Motor neuron (in vitro differentiated cells): ENCODE measurements around the gene CACNB4. TPM values are rescaled to one million over a fixed set of nuclear protein-coding genes. Genes with fewer than 3 reads are reported as not detected.

Experiments
- ATAC-seq, 8 experiments: fragments of 200-7000 bp; cut with Tn5 transposase; replicated peaks in 6 of 8; 2 replicates each; pipeline ENCODE4 v1.8.0; 2021; ENCODE audit warnings: mild to moderate bottlenecking in 8 of 8, moderate library complexity in 8 of 8
- H3K27ac ChIP-seq, 2 donors: fragments of 250-450 bp; sonication (Bioruptor Pico); 2 replicates each; pipeline ENCODE4 v1.9.0; 2021; ENCODE audit warnings: antibody characterized with exemption in 2 of 2, mild to moderate bottlenecking in 2 of 2, moderate library complexity in 1 of 2
- H3K4me1 ChIP-seq, 2 donors: fragments of 250-450 bp; sonication (Bioruptor Pico); replicated peaks in 1 of 2; 2 replicates each; pipeline ENCODE4 v1.6.1; 2021; ENCODE audit warnings: antibody characterized with exemption in 2 of 2, mild to moderate bottlenecking in 2 of 2, moderate library complexity in 1 of 2
- H3K4me3 ChIP-seq, 5 donors: fragments of 250-450 bp; sonication (Bioruptor Pico); 2 replicates each; pipeline ENCODE4 v1.9.0; 2021; ENCODE audit warnings: antibody characterized with exemption in 5 of 5, mild to moderate bottlenecking in 5 of 5, moderate library complexity in 4 of 5
- WGBS, 10 experiments: fragments of 450-650 bp; shearing (Covaris generic); methylation state at CpG; one replicate each; pipeline ENCODE4 v1.0.0; 2022; 5-methylcytosine and 5-hydroxymethylcytosine counted together
- in situ Hi-C, 9 experiments: fragments of 400-800 bp; cut with MboI; loops; one replicate each; pipeline ENCODE4 v1.15.0; 2021; ENCODE audit warnings: low sequenced_read_pairs in 9 of 9, low pct_unique_long_range_greater_than_20kb in 2 of 9; ENCODE audit not compliant: unreplicated experiment in 9 of 9
- total RNA-seq, 8 experiments: library from RNA; unstranded; fragments of 300-600 nt; gene quantifications; 2 replicates each; pipeline versions ENCODE4 v1.2.3 to v1.2.4, GENCODE V29; 2022

Gene CACNB4
- total RNA-seq, 8 experiments from 2014 or later, result 6.7 to 116 (median 19.0) TPM

DNA sequence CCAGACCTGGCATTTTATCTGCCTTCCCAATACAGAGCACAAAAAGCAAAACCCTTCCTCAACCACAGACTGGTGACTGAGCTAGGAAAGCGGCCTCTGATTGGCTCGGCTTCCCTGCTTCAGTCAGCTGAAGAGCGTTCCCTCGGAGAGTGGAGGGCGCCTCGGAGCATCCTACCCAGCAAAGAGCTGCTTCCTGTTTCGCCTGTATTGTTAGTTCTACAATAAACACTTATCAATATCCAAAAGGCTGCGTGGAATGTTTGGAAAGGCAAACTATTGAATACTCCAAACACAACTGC lies 125.0 kb downstream of the CACNB4 start:
- H3K4me1 ChIP-seq, result peaks cover 3 to 13% of the 10 kb centered on the region in 2 donors
- ATAC-seq, result peak; percentile 49 to 99 (median 97)
- WGBS, 10 experiments, result 0 to 23% (median 8%) methylated on average over 1 to 5 of the region's 8 CpGs; no CpG with 5 or more reads in 3 of the 10 experiments
- H3K27ac ChIP-seq, result peak overlapping the region; percentile 26 to 45
- peak overlapping the region; percentile 27 to 49 (median 40) for H3K4me3 ChIP-seq
- in situ Hi-C loops, result no loop called here

DNA sequence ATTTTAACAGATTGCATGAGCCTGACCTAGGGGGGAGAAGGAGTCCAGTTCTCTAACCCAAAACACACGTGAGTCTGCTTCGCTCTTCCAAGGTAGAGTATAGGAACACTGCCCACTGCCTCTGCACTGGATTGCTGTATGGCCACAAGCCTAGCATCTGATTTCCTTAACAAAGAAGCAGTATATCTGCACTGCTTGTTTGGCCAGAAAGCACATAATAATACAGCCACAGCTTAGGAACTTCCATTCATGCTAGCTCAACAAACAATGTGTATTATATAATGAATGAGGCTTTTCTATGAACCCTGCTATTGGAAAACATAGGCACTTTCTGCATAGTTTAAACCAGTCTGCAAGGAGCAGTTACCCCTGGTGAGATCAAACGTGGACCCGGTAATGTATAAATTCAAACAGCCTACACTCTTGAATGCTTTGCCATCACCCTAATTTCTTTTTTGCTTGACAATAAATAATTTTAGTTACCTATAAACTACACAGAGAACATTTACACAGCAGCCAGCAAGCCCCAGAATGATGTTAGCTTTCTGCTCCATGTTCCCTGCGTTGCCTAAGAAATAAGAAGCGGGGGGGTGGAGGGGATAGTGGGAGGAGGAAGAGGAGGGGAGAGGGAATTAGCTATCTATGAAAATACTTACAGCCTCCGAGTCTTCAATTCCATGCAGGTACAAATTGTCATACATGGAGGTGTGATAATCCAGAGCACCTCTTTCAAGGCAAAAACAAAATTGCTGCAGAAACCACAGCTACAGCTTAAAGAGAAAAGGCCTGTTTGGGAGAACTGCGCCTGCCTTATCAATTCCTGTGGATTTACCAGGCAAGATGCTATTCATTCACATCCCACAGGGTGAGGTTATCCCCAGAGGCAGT lies 125.6 kb downstream of the CACNB4 start:
- WGBS, 10 experiments, result 0 to 93% (median 63%) methylated on average over 1 to 3 of the region's 8 CpGs; no CpG with 5 or more reads in 5 of the 10 experiments
- in situ Hi-C loops, result no loop called here
- Histone ChIP-seq H3K4me1 (peaks cover 3 to 13% of the 10 kb centered on the region in 2 donors), H3K4me3 (peak overlapping the region; percentile 27 to 49 (median 40)), H3K27ac (peak overlapping the region; percentile 26 to 45)
- ATAC-seq, result peak in 5 of 8 experiments; percentile 60 to 73 (median 62)

DNA sequence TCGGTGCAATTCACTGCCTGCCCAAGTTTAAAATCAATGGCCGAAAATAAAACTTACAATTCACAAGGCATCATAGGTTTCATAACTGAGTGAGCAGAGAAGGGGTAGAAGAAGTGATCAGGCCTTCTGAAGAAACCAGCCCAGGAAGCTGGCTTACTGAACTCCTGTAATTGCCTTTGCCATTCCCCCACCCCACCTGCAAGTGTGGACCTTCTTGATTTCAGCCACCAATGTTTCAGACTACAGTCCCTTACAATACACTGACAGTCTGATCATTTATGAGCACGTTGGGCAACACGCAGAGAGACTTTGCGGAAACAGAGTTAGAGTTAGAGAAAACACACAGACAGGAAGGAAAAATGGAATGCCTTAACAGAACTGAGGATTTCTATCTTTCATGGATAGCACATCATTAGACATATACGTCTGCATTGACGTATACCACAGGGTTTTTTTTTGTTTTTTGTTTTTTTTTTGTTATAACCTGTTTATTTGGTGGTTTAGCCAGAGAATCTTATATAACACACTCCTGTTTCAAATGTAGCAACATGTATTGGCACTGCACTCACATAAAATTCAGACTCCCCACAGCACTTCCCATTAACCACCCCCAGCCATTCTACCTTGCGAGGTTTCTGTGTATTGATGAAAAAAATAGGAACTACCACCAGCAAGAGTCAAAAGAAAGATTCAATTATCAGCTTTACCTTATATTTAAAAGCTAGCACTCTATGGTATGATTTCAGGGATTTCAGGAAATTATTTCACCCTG lies 126.4 kb downstream of the CACNB4 start:
- Histone ChIP-seq H3K27ac (no peak overlapping the region), H3K4me1 (peaks cover 3 to 13% of the 10 kb centered on the region in 2 donors), H3K4me3 (peak overlapping the region; percentile 27 to 49 (median 40))
- in situ Hi-C loops, result no loop called here
- no peak for ATAC-seq
- 60 to 100% (median 83%) methylated on average over 1 to 8 of the region's 8 CpGs for WGBS, 10 experiments

DNA sequence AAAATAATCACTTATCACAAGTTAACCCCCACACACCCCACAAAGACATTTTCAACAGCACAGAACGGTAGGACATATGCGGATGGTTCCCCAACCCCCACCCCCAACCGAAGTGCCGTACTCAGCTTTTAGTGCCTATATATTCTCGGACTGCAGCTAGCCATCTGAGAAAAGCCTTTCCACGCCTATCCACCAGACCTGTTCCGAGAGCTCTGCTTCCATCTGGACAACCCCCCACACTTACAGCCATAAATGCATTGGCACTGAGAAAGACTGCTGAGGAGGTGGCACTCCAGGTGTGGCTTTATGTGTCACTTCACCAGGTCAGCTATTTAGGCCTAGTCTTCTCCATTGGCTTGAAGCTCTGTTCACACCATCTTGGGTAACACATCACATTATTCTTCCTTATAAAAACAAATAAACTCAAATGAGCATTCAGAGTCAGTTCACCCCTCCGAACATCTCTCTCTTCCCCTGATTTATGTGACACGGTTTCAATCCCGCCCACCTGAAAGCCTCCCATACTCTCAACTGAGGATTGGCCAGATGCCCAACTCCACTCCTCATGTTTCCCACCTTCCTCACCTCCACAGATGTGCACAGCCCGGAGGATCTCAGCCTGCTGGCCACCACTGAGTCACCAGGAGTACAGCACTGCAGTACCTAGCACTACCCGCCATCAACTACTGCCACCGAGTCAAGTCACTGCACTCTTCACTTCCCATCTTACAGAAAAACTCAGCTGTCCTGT lies 127.4 kb downstream of the CACNB4 start:
- in situ Hi-C loops, result no loop called here
- Histone ChIP-seq H3K27ac (no peak overlapping the region), H3K4me1 (peaks cover 3 to 13% of the 10 kb centered on the region in 2 donors), H3K4me3 (peak overlapping the region in 2 of 5 donors; percentile 36 to 40)
- no peak for ATAC-seq
- 64 to 100% (median 98%) methylated on average over 1 to 5 of the region's 13 CpGs; no CpG with 5 or more reads in 2 of the 10 experiments for WGBS, 10 experiments

DNA sequence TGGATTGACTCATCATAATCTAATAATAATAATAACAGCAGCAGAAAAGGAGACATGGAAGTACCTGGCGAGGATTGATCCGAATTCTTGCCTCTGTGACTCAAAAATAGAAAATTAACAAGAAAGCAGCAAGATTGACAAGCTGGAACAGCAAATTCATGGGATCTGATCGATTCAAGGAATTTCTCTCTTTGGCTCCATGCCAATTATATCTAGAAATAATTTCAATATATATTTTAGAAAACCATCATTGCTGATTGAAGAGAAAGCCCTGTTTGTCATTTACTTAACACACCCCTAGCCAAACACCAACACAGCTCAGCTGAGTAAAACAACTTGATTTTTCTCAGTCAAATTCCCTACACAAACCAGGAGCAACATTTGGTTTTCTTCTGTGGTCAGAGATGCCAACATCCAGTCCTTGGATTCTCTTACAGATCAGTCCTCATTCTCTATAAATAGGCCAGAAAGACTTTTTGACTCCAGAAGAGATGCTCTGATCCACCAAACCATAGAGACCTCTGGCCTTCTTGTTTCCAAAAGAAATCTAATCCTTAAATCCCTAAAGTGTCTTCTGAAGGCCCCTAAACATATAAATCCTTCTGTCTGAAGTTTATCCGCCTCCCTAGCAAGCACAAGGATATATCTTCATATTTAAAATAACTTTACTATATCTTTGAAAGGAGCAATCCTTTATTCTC lies 129.9 kb downstream of the CACNB4 start:
- Histone ChIP-seq H3K4me3 (no peak overlapping the region), H3K4me1 (peaks cover 3 to 13% of the 10 kb centered on the region in 2 donors), H3K27ac (no peak overlapping the region)
- ATAC-seq, result no peak
- WGBS, 10 experiments, result 30 to 100% (median 84%) methylated on average over 1 to 4 of the region's 4 CpGs
- in situ Hi-C loops, result no loop called here

DNA sequence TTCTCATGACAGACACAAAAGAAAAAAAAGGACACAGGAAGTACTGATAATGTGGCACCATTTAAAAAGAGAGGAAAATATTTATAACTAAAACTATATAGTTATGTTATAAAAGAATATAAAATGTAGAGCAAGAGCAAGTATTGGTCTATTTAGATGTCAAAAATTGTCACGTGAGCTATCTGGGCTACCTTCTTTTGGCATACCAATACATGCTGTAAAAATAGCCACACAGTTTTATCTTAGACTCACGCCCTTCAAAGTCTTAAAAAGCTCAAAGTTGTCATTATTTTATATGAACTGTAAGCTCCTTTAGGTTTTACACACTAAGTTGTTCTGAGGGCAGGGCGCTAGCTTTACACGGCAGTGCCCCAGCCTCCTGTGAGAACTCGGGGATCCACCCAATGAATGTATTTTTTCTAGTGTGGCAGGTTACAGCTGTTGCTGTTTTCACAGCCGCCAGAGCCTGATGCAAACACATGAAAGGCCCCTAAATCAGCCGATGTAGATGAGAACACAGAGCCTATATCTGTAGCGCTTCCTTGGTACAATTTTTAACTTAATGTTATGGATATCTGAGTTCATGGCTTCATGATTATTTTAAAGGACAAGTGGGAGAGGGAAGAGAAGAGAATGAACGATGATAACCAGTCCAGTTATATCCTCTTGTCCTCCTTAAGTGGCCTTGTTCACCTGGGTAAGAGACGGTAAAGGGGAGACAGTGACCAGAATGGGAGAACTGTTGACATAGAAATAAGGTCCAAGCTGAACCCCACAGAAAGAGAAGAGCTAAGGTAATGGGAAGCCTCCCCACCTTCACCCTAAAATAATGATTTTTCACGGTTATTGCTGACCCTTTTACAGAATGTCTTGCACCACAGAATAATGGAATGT lies 130.8 kb downstream of the CACNB4 start:
- in situ Hi-C loops, result no loop called here
- H3K27ac ChIP-seq, result no peak overlapping the region
- peaks cover 3 to 13% of the 10 kb centered on the region in 2 donors for H3K4me1 ChIP-seq
- H3K4me3 ChIP-seq, result no peak overlapping the region
- WGBS, 10 experiments, result 32 to 89% (median 79%) methylated on average over 2 to 11 of the region's 11 CpGs
- peak in 6 of 8 experiments; percentile 27 to 86 (median 55) for ATAC-seq

DNA sequence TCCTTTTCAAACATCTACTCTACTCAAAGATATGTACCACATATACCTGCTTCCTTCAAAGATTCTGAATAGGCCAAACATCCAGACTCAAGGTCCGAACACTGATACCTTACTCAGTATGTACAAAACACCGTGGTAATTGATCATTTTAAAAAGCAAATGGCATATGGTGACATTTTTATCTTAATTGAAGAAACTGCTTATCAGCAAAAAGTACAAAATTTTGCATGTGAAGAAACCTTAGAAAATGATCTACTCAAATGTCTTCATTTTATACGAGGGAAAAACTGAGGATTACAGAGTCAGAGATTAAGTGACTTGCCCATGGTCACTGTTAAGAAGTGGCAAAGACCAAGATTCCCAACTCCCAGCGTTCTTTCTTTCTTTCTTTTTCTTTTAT lies 133.0 kb downstream of the CACNB4 start:
- WGBS, 10 experiments, result 50 to 100% (median 97%) methylated on average over 1 to 4 of the region's 4 CpGs
- in situ Hi-C loops, result no loop called here
- ATAC-seq, result no peak
- H3K4me1 ChIP-seq, result no peaks in the 10 kb centered on the region
- no peak overlapping the region for H3K4me3 ChIP-seq
- no peak overlapping the region for H3K27ac ChIP-seq

DNA sequence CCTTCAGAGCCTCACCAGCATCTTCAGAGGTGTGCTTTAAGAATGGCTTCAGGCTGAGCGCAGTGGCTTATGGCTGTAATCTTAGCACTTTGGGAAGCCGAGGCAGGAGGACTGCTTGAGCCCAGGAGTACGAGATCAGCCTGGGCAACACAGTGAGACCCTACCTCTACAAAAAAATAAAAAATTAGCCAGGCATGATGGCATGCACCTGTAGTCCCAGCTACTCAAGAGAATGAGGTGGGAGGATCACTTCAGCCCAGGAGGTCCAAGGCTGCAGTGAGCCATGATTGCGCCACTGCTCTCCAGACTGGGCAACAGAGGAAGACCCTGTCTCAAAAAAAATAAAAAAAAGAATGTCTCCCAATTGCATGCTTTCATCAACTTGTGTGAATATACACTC lies 137.3 kb downstream of the CACNB4 start:
- in situ Hi-C loops, result no loop called here
- peaks cover 0 to 6% of the 10 kb centered on the region in 2 donors for H3K4me1 ChIP-seq
- whole genome bisulfite sequencing, 10 experiments, result 80 to 100% (median 100%) methylated on average over 1 to 4 of the region's 4 CpGs; no CpG with 5 or more reads in 5 of the 10 experiments
- H3K4me3 ChIP-seq, result no peak overlapping the region
- ATAC-seq, result no peak
- H3K27ac ChIP-seq, result no peak overlapping the region

DNA sequence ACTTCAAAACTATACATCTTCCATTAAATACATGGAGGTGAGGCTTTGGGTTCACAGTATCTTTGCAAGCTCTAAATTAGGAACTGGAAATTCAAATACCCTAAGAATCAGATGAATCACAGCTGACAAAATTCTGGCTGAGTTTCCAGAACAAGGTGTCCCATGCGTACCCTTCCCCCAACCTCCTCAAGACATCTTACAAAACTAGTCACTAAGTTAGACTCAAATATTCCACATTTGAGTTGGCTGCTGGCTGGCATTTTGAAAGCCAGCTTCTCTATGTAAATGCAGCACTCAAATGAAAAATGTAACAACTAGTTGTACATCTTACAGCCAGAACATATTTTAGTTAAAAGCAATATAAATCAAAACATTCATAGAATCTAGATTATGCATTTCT lies 139.6 kb downstream of the CACNB4 start:
- 29 to 100% (median 91%) methylated on average over 1 of the region's 1 CpG; no CpG with 5 or more reads in 2 of the 10 experiments for WGBS, 10 experiments
- H3K27ac ChIP-seq, result no peak overlapping the region
- no peak overlapping the region for H3K4me3 ChIP-seq
- no peak for ATAC-seq
- peaks cover 0 to 6% of the 10 kb centered on the region in 2 donors for H3K4me1 ChIP-seq
- in situ Hi-C loops, result no loop called here

DNA sequence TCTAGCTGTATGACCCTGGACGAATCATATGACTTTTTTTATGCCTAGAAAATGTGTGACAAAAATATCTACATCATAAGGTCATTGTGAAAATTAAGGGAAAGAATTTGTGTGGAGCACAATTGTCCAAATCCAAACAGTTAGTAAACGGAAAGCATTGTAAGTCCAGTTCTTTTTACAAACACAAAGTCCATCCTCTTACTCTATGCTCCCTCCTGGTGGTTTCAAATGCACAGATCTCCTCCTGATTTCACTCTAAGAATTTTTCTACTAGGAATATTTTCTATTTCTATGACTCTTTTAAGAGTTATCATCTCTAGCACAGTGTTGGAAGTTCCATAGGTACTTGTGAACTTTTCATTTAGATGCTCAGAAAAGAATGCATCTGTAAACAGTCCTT lies 145.4 kb downstream of the CACNB4 start:
- no peak for ATAC-seq
- in situ Hi-C loops, result no loop called here
- Histone ChIP-seq H3K4me1 (peaks cover 0 to 6% of the 10 kb centered on the region in 2 donors), H3K4me3 (no peak overlapping the region), H3K27ac (no peak overlapping the region)
- WGBS, 10 experiments, result 29 to 86% (median 67%) methylated on average over 1 to 2 of the region's 2 CpGs; no CpG with 5 or more reads in 1 of the 10 experiments

DNA sequence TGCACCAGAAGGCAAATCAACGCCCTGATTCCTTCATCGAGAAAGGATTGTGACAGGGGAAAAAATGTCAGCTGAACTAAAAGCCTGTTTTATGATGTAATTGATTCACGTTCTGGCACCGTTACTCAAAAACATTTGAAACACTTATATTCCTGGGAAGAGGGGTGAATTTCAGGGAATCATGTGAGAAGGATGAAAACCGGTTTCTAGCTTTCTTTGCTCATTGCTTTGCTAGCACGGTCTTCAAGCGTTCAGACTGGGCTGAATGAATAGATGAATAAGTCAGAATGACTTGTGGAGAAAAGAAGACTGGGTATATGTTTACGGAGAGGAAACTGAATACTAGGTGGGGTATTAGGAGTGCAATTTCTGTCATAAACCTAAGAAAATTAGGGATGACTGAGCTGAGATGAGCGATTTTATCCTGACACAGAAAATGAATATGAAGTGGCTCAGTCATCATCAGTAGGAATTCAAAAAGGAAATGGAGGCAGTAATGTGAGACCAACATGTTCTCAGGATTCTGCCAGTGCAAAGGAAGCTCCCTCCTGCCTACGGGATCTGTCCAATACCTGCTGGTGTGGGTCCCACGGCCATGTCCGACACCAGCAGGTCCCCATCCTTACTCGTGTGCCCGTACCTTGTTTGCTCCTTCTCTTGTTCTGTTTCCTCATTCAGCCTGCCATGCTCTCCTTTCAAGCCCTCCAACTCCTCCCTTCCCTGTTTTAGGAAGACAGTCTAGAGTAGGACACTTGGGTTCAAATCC lies 146.0 kb downstream of the CACNB4 start:
- no peak overlapping the region for H3K27ac ChIP-seq
- peak in 1 of 8 experiments; percentile 14 for ATAC-seq
- no peak overlapping the region for H3K4me3 ChIP-seq
- 73 to 100% (median 88%) methylated on average over 1 to 14 of the region's 14 CpGs; no CpG with 5 or more reads in 1 of the 10 experiments for WGBS, 10 experiments
- in situ Hi-C loops, result no loop called here
- H3K4me1 ChIP-seq, result peaks cover 0 to 6% of the 10 kb centered on the region in 2 donors
